Adrenal gland (tissue), 12 donors: ENCODE results near the gene FXYD3. TPM values are rescaled to one million over a fixed set of nuclear protein-coding genes. Genes with fewer than 3 reads are reported as not detected.

ENCODE experiments used
- DNase-seq, 7 donors: peaks; one replicate each; pipeline ENCODE4 v3.0.0-alpha.2; 2019 to 2020
- H3K27ac ChIP-seq, 5 donors: fragments of 200-600 bp; sonication (generic) in 4 of 5; 1 replicate in 3 of 5; 2 replicates in 2 of 5; pipeline versions ENCODE4 v1.5.1 to v1.8.0; 2016 to 2020; ENCODE audit warnings: mild to moderate bottlenecking in 1 of 5
- H3K27me3 ChIP-seq: fragments of 200-600 bp; 2 replicates; pipeline ENCODE4 v1.8.0; 2021
- H3K36me3 ChIP-seq, 2 donors: fragments of 200-600 bp; replicated peaks in 1 of 2; 1 replicate in 1 of 2; 2 replicates in 1 of 2; pipeline versions ENCODE4 v1.5.1 to v1.8.0; 2018 to 2022
- H3K4me1 ChIP-seq, 2 donors: fragments of 200-600 bp; replicated peaks in 1 of 2; 1 replicate in 1 of 2; 2 replicates in 1 of 2; pipeline versions ENCODE4 v1.5.1 to v1.8.0; 2018 to 2021
- H3K4me3 ChIP-seq, 4 donors: fragments of 200-600 bp; sonication (generic) in 3 of 4; one replicate each; pipeline ENCODE4 v1.5.1; 2016 to 2018
- H3K9me3 ChIP-seq, 3 donors: fragments of 200-600 bp; sonication (generic) in 1 of 3; replicated peaks in 1 of 3; 1 replicate in 2 of 3; 2 replicates in 1 of 3; pipeline versions ENCODE4 v1.5.1 to v1.8.0; 2016 to 2021
- CTCF ChIP-seq, 6 experiments: fragments of 450-650 bp in 4 of 6; fragments of 200-600 bp in 2 of 6; sonication (generic) in 1 of 6; IDR thresholded peaks; 1 replicate in 5 of 6; 2 replicates in 1 of 6; pipeline versions ENCODE4 v1.5.1 to v1.8.0; 2016 to 2021; ENCODE audit warnings: antibody characterized with exemption in 6 of 6, mild to moderate bottlenecking in 2 of 6, moderate library complexity in 1 of 6
- POLR2A ChIP-seq, 2 donors: fragments of 450-650 bp; IDR thresholded peaks; one replicate each; pipeline ENCODE4 v1.6.1; 2017; ENCODE audit warnings: antibody characterized with exemption in 2 of 2, mild to moderate bottlenecking in 2 of 2, moderate library complexity in 1 of 2
- WGBS, 4 donors: extraction: QIAGEN DNeasy Blood & Tissue Kit in 2 of 4; methylation state at CpG; one replicate each; pipeline versions ENCODE4 v1.1.5 to v1.1.7; 2013 to 2017; 5-methylcytosine and 5-hydroxymethylcytosine counted together
- intact Hi-C, 2 donors: fragments of 100-400 bp; cut with DNase I; formaldehyde crosslinking; loops; one replicate each; pipeline versions ENCODE4 v1.14.1 to v1.15.0; 2022 to 2023
- polyA plus RNA-seq, 3 donors: library from polyadenylated mRNA; stranded (reverse); fragments of 200-250 nt in 2 of 3; fragments of 350-450 nt in 1 of 3; fragmentation: Illumina TruSeq in 1 of 3; extraction: RNeasy Lipid Tissue Mini Kit (QIAGEN cat#74804) in 1 of 3; gene quantifications; one replicate each; pipeline ENCODE4 v1.2.3, GENCODE V29; 2013 to 2014
- total RNA-seq, 9 donors: library from RNA; depleted of rRNA in 4 of 9; stranded (reverse); fragments of >200 nt in 4 of 9; fragments of 120-200 nt in 1 of 9; fragmentation: NEBNext Ultra II Directional in 1 of 9; extraction: Animal tissue kit (Norgen Biotek cat#: 25700) in 1 of 9; gene quantifications; one replicate each; pipeline versions ENCODE4 v1.1.0 to v1.2.4, GENCODE V29; 2013 to 2023
- donor health status: healthy with polysubstance abuse.
- donor health status: Bipolar disorder and iron deficiency.
- donor health status: DM: yes; HTN: yes; CAD: no.
- donor health status: DM: no; HTN: no; CAD: no.
- donor health status: DM: no; HTN: no; CAD: no.
- donor health status: DM: yes; HTN: yes; CAD: no.

FXYD3 gene
- total and polyA plus RNA-seq, 12 donors: 0.34 to 4.6 (median 2.3) TPM; not detected in 4

GRCh38 chr19:35142606-35143230 lies 27.1 kb downstream of the FXYD3 start:
- TF ChIP-seq POLR2A (IDR thresholded peaks at IDR 0.05) (no peak), CTCF (IDR thresholded peaks at IDR 0.05) (peak in 3 of 6 experiments; percentile 31 to 59 (median 37))
- intact Hi-C loops: loop anchor here in 1 of 2 donors (5.0 kb wide), 1 partner anchor 125 kb away; the partner anchor contains the start of gene USF2
- WGBS, 4 donors: 6 to 14% (median 10%) methylated on average over 12 to 45 of the region's 46 CpGs
- Histone ChIP-seq H3K36me3 (no peaks in the 10 kb centered on the region), H3K4me3 (no peak overlapping the region), H3K27ac (no peak overlapping the region), H3K4me1 (peaks cover 0 to 15% of the 10 kb centered on the region in 2 donors), H3K27me3 (peaks cover 4% of the 10 kb centered on the region), H3K9me3 (no peaks in the 10 kb centered on the region)
- DNase-seq: peak in 3 of 7 donors; percentile 57 to 66 (median 66)

- Histone ChIP-seq H3K27me3 (peaks cover 4% of the 10 kb centered on the region), H3K9me3 (no peaks in the 10 kb centered on the region), H3K36me3 (no peaks in the 10 kb centered on the region), H3K4me3 (no peak within 1 kb of the TSS), H3K4me1 (peaks cover 0 to 15% of the 10 kb centered on the region in 2 donors), H3K27ac (no peak within 1 kb of the TSS)
- no peak for TF ChIP-seq POLR2A (IDR thresholded peaks at IDR 0.05)
- TF ChIP-seq CTCF (IDR thresholded peaks at IDR 0.05): peak in 1 of 6 experiments; percentile 28
- WGBS, 4 donors: 7 to 12% (median 11%) methylated on average over 7 to 31 of the region's 31 CpGs
- intact Hi-C loops: loop anchor here in 1 of 2 donors (5.0 kb wide), 1 partner anchor 124 kb away; the partner anchor contains the start of gene USF2
- DNase-seq: no peak
Measured at GRCh38 chr19:35143231-35143715, 27.6 kb downstream of the FXYD3 start, which contains the start of gene FXYD7. Gene FXYD7 (plus strand): TSS chr19:35143255. CDS start chr19:35143334, 79 bp downstream.

- Histone ChIP-seq H3K36me3 (no peaks in the 10 kb centered on the region), H3K4me3 (no peak overlapping the region), H3K27me3 (peaks cover 4% of the 10 kb centered on the region), H3K27ac (no peak overlapping the region), H3K9me3 (no peaks in the 10 kb centered on the region), H3K4me1 (peaks cover 0 to 15% of the 10 kb centered on the region in 2 donors)
- intact Hi-C loops: loop anchor here in 1 of 2 donors (5.0 kb wide), 1 partner anchor 123 kb away; the partner anchor contains the start of gene USF2
- TF ChIP-seq POLR2A (IDR thresholded peaks at IDR 0.05) (no peak), CTCF (IDR thresholded peaks at IDR 0.05) (no peak)
- no peak for DNase-seq
- WGBS, 4 donors: 32 to 46% (median 36%) methylated on average over 3 of the region's 3 CpGs
Measured at GRCh38 chr19:35143818-35144217, 28.2 kb downstream of the FXYD3 start.

GRCh38 chr19:35144259-35144599 lies 28.6 kb downstream of the FXYD3 start:
- no peak for DNase-seq
- Histone ChIP-seq H3K4me1 (peaks cover 0 to 15% of the 10 kb centered on the region in 2 donors), H3K4me3 (no peak overlapping the region), H3K9me3 (no peaks in the 10 kb centered on the region), H3K27ac (no peak overlapping the region), H3K27me3 (peaks cover 4% of the 10 kb centered on the region), H3K36me3 (no peaks in the 10 kb centered on the region)
- intact Hi-C loops: loop anchor here in 1 of 2 donors (5.0 kb wide), 1 partner anchor 123 kb away; the partner anchor contains the start of gene USF2
- WGBS, 4 donors: 24 to 38% (median 26%) methylated on average over 3 to 6 of the region's 6 CpGs
- no peak for TF ChIP-seq CTCF (IDR thresholded peaks at IDR 0.05)
